PC-9 (cell line): ENCODE data around the gene MBTPS2.

Source experiments
- CTCF ChIP-seq: fragments of 200-600 bp; sonication (generic); conservative IDR thresholded peaks from 2 replicates; pipeline ENCODE4 v1.6.1; 2017; ENCODE audit warnings: mixed run types, antibody characterized with exemption, mild to moderate bottlenecking, moderate library complexity
- EZH2 ChIP-seq: fragments of 200-600 bp; sonication (generic); IDR thresholded peaks from 2 replicates; pipeline ENCODE4 v1.8.0; 2017; ENCODE audit warnings: antibody characterized with exemption, low read depth

DNA sequence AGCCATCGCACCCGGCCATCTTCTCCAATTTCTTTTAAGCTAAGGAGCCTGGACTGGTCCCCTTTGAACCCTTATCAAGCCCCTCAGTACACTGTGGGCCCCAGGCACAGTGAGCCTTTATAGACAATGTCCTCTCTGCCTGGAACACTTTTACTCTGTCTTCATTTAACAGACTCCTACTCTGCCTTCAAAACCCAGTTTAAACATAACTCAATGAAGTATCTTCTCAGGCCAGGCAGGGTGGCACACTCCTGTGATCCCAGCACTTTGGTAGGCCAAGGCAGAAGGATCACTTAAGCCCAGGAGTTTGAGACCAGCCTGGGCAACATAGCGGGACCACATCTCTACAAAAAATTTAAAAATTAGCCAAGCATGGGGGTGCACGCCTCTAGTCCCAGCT, 73.6 kb downstream of the MBTPS2 start:
- no peak for TF ChIP-seq CTCF
- TF ChIP-seq EZH2 = no peak
